Measurements from ENCODE around the gene NFAM1.

Gene NFAM1

GRCh38 chr22:42353883-42354727 lies 78.1 kb downstream of the NFAM1 start:
- Histone ChIP-seq H3K4me3 (ENCODE audit: low read depth, low read length) (no peak overlapping the region), H3K27me3 (ENCODE audit: control insufficient read depth, insufficient read depth, low read length) (no peaks in the 10 kb centered on the region), H3K27ac (ENCODE audit: low read depth, low read length) (no peak overlapping the region), H3K9me3 (ENCODE audit: control insufficient read depth, insufficient read depth, low read depth, low read length) (no peaks in the 10 kb centered on the region), H3K36me3 (ENCODE audit: control insufficient read depth, insufficient read depth, low read length) (no peaks in the 10 kb centered on the region), H3K9ac (ENCODE audit: low read length) (no peak overlapping the region), H3K4me1 (ENCODE audit: control insufficient read depth, insufficient read depth, low read length) (peaks cover 14% of the 10 kb centered on the region)

DNA sequence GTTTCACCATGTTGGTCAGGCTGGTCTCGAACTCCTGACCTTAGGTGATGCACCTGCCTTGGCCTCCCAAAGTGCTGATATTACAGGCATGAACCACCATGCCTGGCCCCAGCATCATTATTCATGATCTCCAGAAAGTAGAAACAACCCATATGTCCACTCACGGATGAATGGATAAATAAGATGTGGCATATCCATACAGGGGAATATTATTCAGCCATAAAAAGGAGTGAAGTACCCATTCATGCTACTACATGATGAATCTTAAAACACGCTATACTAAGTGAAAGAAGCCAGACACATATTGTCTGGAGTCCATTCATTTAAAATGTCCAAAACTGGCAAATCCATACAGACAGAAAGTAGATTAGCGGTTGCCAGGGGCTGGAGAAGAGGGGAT lies 81.8 kb downstream of the NFAM1 start:
- no peak overlapping the region for H3K4me3 ChIP-seq (ENCODE audit: low read depth, low read length)
- peaks cover 29% of the 10 kb centered on the region for H3K4me1 ChIP-seq (ENCODE audit: control insufficient read depth, insufficient read depth, low read length)
- no peak overlapping the region for H3K27ac ChIP-seq (ENCODE audit: low read depth, low read length)
- no peaks in the 10 kb centered on the region for H3K9me3 ChIP-seq (ENCODE audit: control insufficient read depth, insufficient read depth, low read depth, low read length)
- no peak overlapping the region for H3K9ac ChIP-seq (ENCODE audit: low read length)
- no peaks in the 10 kb centered on the region for H3K36me3 ChIP-seq (ENCODE audit: control insufficient read depth, insufficient read depth, low read length)
- no peaks in the 10 kb centered on the region for H3K27me3 ChIP-seq (ENCODE audit: control insufficient read depth, insufficient read depth, low read length)

GRCh38 chr22:42347281-42347824 lies 84.8 kb downstream of the NFAM1 start:
- Histone ChIP-seq H3K4me1 (ENCODE audit: control insufficient read depth, insufficient read depth, low read length) (peaks cover 36% of the 10 kb centered on the region; the same call in 1 of the 2 replicates), H3K9me3 (ENCODE audit: control insufficient read depth, insufficient read depth, low read depth, low read length) (no peaks in the 10 kb centered on the region), H3K4me3 (ENCODE audit: low read depth, low read length) (peak overlapping the region; percentile 22; the same call in 1 of the 2 replicates), H3K27ac (ENCODE audit: low read depth, low read length) (no peak overlapping the region), H3K36me3 (ENCODE audit: control insufficient read depth, insufficient read depth, low read length) (no peaks in the 10 kb centered on the region), H3K27me3 (ENCODE audit: control insufficient read depth, insufficient read depth, low read length) (peaks cover 6% of the 10 kb centered on the region; the same call in 1 of the 2 replicates), H3K9ac (ENCODE audit: low read length) (no peak overlapping the region)

GRCh38 chr22:42346722-42347121 lies 85.5 kb downstream of the NFAM1 start:
- Histone ChIP-seq H3K27me3 (ENCODE audit: control insufficient read depth, insufficient read depth, low read length) (peaks cover 9% of the 10 kb centered on the region), H3K27ac (ENCODE audit: low read depth, low read length) (no peak overlapping the region), H3K4me1 (ENCODE audit: control insufficient read depth, insufficient read depth, low read length) (peaks cover 41% of the 10 kb centered on the region; the same call in 1 of the 2 replicates), H3K36me3 (ENCODE audit: control insufficient read depth, insufficient read depth, low read length) (no peaks in the 10 kb centered on the region), H3K4me3 (ENCODE audit: low read depth, low read length) (no peak overlapping the region), H3K9ac (ENCODE audit: low read length) (no peak overlapping the region), H3K9me3 (ENCODE audit: control insufficient read depth, insufficient read depth, low read depth, low read length) (no peaks in the 10 kb centered on the region)

DNA sequence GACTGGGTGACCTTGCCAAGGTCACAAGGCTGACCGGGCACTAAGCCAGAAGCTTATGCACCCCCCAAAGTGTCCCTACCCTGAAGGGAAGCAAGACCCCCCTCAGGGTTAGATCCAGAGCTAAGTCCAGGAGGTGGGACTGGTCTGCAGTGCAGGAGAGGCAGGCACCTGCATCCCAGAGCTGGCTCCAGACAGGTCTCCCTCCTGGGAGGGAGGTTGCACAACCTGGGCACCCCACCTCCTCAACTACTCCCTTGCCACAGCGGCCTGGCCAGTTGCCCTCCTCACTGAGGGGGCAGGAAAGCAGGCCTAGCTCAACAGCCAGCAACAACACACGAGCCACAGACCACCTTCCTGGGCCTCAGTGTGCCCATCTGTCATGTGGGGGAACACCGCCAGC lies 86.7 kb downstream of the NFAM1 start:
- no peaks in the 10 kb centered on the region for H3K36me3 ChIP-seq (ENCODE audit: control insufficient read depth, insufficient read depth, low read length)
- H3K4me1 ChIP-seq (ENCODE audit: control insufficient read depth, insufficient read depth, low read length), result peaks cover 45% of the 10 kb centered on the region
- H3K9me3 ChIP-seq (ENCODE audit: control insufficient read depth, insufficient read depth, low read depth, low read length), result no peaks in the 10 kb centered on the region
- H3K27ac ChIP-seq (ENCODE audit: low read depth, low read length), result no peak overlapping the region
- H3K27me3 ChIP-seq (ENCODE audit: control insufficient read depth, insufficient read depth, low read length), result peaks cover 9% of the 10 kb centered on the region
- no peak overlapping the region for H3K9ac ChIP-seq (ENCODE audit: low read length)
- no peak overlapping the region for H3K4me3 ChIP-seq (ENCODE audit: low read depth, low read length)

- no peak overlapping the region for H3K9ac ChIP-seq (ENCODE audit: low read length)
- H3K4me3 ChIP-seq (ENCODE audit: low read depth, low read length), result peak overlapping the region; percentile 45
- H3K27me3 ChIP-seq (ENCODE audit: control insufficient read depth, insufficient read depth, low read length), result peaks cover 9% of the 10 kb centered on the region
- H3K4me1 ChIP-seq (ENCODE audit: control insufficient read depth, insufficient read depth, low read length), result peaks cover 51% of the 10 kb centered on the region
- no peaks in the 10 kb centered on the region for H3K36me3 ChIP-seq (ENCODE audit: control insufficient read depth, insufficient read depth, low read length)
- H3K27ac ChIP-seq (ENCODE audit: low read depth, low read length), result no peak overlapping the region; the same call in 1 of the 2 replicates
- no peaks in the 10 kb centered on the region for H3K9me3 ChIP-seq (ENCODE audit: control insufficient read depth, insufficient read depth, low read depth, low read length)
Observed at GRCh38 chr22:42344361-42344905, 87.8 kb downstream of the NFAM1 start.

DNA sequence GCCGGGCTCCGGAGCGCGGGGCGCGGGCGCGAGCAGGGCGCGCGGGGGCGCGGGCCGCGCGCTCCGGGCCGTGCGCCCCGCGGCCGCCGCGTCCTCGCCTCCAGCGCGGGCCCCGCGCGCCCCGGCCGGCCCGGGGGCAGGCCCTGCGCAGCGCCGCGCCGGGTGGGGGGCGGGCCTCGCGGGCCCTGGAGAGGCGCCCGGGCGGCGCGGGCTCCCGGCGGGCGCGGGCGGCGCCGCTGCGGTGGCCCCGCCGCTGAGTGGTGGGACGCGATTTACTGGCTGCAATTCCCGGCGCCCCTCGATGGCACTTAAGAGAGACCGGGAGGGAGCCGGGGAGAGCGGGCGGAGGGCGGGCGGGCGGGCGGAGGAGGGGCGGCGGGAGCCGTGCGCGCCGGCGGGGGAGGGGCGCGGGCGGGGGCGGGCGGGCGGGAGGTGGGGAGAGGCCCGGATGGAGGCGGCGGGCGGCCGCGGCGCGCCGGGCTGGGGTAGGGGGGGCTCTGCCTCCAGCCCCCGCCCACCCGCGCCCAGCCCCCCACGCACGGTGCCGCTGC lies 88.6 kb downstream of the NFAM1 start:
- Histone ChIP-seq H3K4me3 (ENCODE audit: low read depth, low read length) (no peak overlapping the region; the same call in 1 of the 2 replicates), H3K27ac (ENCODE audit: low read depth, low read length) (no peak overlapping the region), H3K27me3 (ENCODE audit: control insufficient read depth, insufficient read depth, low read length) (peaks cover 9% of the 10 kb centered on the region), H3K4me1 (ENCODE audit: control insufficient read depth, insufficient read depth, low read length) (peaks cover 51% of the 10 kb centered on the region), H3K9me3 (ENCODE audit: control insufficient read depth, insufficient read depth, low read depth, low read length) (no peaks in the 10 kb centered on the region), H3K36me3 (ENCODE audit: control insufficient read depth, insufficient read depth, low read length) (no peaks in the 10 kb centered on the region), H3K9ac (ENCODE audit: low read length) (no peak overlapping the region)

GRCh38 chr22:42343121-42343454 lies 89.1 kb downstream of the NFAM1 start:
- no peaks in the 10 kb centered on the region for H3K36me3 ChIP-seq (ENCODE audit: control insufficient read depth, insufficient read depth, low read length)
- peaks cover 49% of the 10 kb centered on the region for H3K4me1 ChIP-seq (ENCODE audit: control insufficient read depth, insufficient read depth, low read length)
- H3K9ac ChIP-seq (ENCODE audit: low read length), result no peak overlapping the region
- peaks cover 9% of the 10 kb centered on the region for H3K27me3 ChIP-seq (ENCODE audit: control insufficient read depth, insufficient read depth, low read length)
- H3K27ac ChIP-seq (ENCODE audit: low read depth, low read length), result no peak overlapping the region
- no peaks in the 10 kb centered on the region for H3K9me3 ChIP-seq (ENCODE audit: control insufficient read depth, insufficient read depth, low read depth, low read length)
- peak overlapping the region; percentile 56 for H3K4me3 ChIP-seq (ENCODE audit: low read depth, low read length)

- H3K9me3 ChIP-seq (ENCODE audit: control insufficient read depth, insufficient read depth, low read depth, low read length), result no peaks in the 10 kb centered on the region
- H3K27me3 ChIP-seq (ENCODE audit: control insufficient read depth, insufficient read depth, low read length), result peaks cover 9% of the 10 kb centered on the region
- H3K36me3 ChIP-seq (ENCODE audit: control insufficient read depth, insufficient read depth, low read length), result no peaks in the 10 kb centered on the region
- peak overlapping the region; percentile 56 for H3K4me3 ChIP-seq (ENCODE audit: low read depth, low read length)
- H3K27ac ChIP-seq (ENCODE audit: low read depth, low read length), result no peak overlapping the region
- H3K9ac ChIP-seq (ENCODE audit: low read length), result no peak overlapping the region
- peaks cover 44% of the 10 kb centered on the region for H3K4me1 ChIP-seq (ENCODE audit: control insufficient read depth, insufficient read depth, low read length)
Observed at GRCh38 chr22:42342426-42343120, 89.6 kb downstream of the NFAM1 start.

DNA sequence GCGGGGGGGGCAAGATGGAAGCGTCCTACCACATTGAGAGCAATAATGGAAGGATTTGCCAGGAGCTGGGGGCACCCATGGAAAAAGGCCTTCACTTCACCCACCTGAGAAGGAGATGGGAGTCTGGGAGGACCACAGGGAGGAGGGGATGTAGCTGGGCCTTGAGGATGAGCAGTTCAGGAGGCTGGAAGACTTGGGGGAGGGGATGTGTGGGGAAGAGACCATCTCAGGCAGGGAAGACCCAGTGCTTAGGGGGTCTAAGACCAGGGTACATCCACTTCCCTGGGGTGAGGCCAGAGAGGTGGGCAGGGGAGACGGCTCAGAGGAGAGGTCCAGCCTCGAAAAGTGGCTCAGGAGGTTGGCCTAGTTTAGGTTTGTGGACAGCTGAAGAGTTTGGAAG lies 90.4 kb downstream of the NFAM1 start:
- no peak overlapping the region for H3K9ac ChIP-seq (ENCODE audit: low read length)
- H3K4me3 ChIP-seq (ENCODE audit: low read depth, low read length), result no peak overlapping the region
- H3K27ac ChIP-seq (ENCODE audit: low read depth, low read length), result no peak overlapping the region
- no peaks in the 10 kb centered on the region for H3K9me3 ChIP-seq (ENCODE audit: control insufficient read depth, insufficient read depth, low read depth, low read length)
- H3K36me3 ChIP-seq (ENCODE audit: control insufficient read depth, insufficient read depth, low read length), result no peaks in the 10 kb centered on the region
- H3K27me3 ChIP-seq (ENCODE audit: control insufficient read depth, insufficient read depth, low read length), result peaks cover 9% of the 10 kb centered on the region
- H3K4me1 ChIP-seq (ENCODE audit: control insufficient read depth, insufficient read depth, low read length), result peaks cover 36% of the 10 kb centered on the region

Data from HUES6 (cell line).